Activated T-cell treated with anti-CD3 and anti-CD28 coated beads for 1 hour (primary cell): Measurements from ENCODE around the gene NOS1AP.
"Not testable (repeated sequence)": the region's sequence is repeated elsewhere in the genome, so short reads cannot be mapped to it uniquely, and the experiment has no call there.

Source experiments
- DNase-seq: peaks from one replicate; pipeline ENCODE4 v3.0.0-alpha.2; 2020; ENCODE audit warnings: low read depth

Gene NOS1AP

DNA sequence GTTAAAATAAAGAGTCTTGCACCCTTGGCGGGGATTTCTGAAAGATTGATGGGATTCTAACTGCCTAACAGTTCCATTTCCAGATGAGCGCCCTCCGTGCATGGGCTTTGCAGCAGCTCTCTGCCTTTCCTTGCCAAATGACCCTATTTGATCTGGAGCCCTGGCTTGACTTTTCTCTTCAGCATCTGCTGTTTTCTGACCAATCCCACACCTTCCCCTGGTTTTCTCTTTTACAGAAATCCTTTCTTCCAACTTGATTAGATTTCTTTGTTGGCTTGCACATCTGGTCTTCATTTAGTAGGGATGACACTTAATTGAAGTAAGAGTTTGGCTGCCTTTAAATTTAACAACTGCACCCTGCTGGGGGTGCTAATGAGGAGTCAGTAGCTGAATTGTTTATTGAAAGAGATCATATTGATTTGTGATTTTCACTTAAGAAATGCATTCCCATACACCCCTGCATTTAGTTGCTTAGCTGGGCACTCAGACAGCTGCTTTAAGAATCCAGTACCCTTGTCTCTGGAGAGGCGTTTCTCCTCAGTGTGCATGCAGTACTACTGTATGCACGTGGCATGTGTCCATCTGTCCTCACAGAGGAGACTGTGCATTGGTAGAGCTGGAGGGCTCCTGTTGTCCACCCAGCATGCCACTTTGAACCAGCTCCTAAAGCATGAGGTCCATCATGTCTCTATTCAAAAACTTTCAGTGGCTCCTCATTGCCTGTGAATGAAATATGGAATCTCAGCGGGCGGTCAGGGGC is 99.7 kb downstream of the NOS1AP start:
- DNase-seq, result no peak

DNA sequence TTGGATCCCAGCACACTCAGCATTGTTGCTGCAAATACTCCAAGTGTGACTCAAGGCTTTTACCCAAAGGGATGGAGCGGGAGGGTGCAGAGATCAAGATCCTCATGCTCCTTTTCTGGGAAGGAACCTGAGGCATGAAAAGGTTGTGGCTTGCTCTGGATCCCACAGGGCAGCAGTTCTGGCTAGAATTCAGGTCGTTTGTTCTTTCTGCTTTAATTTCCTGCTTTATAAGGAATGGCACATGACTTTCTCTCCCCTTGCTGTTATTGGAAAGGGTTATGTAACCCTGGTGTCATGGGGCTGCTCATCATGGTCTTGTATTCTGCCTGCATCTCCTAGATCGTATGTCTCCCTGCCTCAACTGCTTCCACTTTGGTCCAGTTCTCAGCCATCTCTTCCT is 101.6 kb downstream of the NOS1AP start:
- no peak for DNase-seq

DNA sequence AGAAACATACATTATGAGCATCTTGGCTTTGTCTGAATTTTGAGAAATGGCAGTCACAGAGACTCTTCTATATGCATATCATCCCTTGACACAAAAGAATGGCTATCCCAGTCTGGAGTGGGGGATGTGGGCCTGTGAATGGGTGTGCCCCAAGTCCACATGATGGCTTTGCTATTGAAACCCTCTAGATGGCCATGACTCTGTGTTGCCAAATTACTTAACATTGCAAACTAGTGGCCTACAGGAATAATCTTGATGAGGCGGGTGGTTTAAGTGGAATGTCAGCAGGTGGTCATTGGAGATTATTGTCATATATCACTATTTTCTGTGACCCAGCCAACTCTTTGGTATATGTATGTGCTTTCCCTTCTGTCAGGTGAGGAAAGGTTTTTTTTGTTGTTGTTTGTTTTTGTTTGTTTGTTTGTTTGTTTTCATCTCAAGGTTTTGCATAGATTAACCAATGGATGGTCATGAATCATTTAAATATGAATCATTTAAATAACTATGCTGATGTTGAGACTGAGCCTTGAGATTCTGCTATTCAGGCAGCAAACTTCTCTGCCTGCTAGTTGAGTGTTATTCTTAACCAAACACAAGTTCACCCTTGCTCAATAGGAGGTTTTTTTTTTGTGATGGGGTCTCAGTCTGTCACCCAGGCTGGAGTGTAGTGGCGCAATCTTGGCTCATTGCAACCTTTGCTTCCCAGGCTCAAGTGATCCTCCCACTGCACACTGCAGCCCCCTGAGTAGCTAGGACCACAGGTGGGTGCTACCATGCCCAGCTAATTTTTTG is 103.0 kb downstream of the NOS1AP start:
- no peak for DNase-seq

DNA sequence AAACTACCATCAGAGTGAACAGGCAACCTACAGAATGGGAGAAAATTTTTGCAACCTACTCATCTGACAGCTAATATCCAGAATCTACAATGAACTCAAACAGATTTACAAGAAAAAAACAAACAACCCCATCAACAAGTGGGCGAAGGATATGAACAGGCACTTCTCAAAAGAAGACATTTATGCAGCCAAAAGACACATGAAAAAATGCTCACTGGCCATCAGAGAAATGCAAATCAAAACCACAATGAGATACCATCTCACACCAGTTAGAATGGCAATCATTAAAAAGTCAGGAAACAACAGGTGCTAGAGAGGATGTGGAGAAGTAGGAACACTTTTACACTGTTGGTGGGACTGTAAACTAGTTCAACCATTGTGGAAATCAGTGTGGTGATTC is 104.1 kb downstream of the NOS1AP start:
- not testable (repeated sequence) for DNase-seq

DNA sequence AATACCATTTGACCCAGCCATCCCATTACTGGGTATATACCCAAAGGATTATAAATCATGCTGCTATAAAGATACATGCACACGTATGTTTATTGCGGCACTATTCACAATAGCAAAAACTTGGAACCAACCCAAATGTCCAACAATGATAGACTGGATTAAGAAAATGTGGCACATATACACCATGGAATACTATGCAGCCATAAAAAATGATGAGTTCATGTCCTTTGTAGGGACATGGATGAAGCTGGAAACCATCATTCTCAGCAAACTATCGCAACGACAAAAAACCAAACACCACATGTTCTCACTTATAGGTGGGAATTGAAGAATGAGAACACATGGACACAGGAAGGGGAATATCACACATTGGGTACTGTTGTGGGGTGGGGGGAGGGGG is 104.5 kb downstream of the NOS1AP start:
- DNase-seq, result not testable (repeated sequence)

DNA sequence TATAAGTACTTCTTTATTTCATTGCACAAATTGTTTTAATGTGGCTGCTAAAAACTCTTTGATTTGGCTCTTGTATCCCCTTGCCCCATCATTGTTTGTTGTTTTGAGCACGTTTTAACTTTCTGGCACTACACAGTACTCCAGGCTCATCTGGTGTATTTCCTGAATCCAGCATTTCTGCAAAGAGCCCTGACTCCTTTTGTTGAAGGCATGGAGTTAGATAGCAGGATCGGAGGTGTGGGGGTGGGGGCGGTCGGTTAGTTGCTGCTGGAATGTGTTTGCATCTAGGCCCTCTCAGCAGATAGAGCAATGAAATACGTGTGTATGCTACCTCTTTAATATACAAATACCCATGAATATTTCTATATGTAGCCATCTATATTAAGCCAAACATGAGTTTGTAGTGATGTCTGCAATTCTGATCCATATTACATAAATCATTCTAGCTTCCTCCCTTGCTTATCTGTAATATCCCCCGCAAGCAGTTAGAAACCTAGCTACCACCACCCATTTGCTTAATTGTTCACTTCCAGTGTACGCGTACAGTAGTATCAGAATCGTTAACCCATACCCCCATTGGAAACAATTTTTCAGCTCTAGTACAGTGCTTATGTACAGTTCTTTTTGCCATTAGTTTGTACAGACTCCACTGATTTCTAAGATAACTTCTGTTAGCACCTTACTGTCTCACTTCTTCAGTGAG is 106.0 kb downstream of the NOS1AP start:
- no peak for DNase-seq

DNA sequence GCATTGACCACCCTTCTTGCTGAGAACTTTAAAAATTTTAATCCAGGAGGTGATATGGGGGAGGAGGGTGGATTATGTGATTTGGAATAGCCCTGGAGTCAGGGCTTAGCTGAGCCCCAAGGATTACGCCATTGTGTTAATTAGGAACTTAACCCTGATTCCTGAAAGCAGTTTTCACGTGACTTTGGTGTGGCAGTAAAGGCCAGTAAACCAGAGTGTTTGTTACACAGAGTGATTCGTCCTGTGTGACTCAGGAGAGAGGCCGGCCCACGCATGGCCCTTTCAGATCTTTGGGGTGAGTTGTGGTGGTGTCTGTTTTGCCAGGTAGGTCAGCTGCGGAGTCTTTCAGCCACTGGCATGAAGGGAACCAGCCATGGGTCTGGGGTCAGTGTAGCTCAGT is 107.6 kb downstream of the NOS1AP start:
- DNase-seq, result no peak

DNA sequence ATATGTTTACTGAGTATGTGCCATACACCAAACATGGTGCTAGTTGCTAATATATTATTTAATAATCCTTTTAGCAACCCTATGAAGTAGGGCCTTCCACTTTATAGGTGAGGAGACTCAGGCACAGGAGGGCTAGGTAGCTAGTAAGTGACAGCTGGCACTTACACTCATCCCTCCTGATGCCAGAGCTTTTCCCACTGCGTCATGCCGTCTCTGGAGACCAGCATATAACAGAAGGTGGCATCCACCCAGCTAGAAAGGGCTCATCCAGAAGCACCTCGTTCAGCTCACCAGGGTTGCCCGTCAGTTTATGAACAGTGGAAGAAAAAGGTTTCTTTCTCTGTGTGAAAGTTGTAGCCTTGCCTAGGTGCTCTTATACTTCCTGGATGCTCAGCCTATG is 108.9 kb downstream of the NOS1AP start:
- DNase-seq, result no peak

DNA sequence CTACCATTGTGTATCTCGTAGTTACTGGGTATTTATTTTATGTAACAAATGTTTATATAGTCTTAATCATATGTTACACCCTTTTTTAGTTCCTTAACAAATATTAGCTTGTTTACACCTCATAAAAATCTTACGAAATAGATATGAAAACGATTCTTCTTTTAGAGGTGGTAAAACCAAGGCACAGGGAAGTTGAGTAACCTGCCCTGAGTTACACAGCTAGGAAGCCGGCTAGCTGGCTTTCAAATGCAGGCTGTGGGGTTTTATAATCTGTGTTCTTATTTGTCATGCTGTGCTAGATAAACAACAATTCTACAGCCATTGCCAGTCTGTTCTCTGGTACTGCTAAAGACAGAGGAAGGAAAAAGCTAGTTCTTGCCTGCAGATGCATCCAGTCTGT is 109.6 kb downstream of the NOS1AP start:
- no peak for DNase-seq

DNA sequence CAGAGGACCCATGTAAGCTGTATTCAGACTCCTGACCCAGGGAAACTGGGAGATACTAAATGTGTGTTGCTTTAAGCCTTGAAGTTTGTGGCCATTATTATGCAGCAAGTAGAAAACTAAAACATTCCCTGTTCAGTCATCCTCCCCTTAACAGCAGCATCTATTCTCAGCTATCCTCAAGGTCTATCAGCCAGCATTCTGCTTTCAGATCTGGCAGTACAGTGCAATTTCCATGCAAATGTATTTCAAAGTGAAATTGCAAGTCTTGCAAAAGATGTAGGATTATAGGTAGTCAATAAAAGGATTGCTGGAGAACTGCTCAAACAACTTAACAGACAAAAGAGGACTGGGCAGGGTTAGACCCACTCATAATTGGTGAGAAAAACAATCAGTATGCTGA is 111.3 kb downstream of the NOS1AP start:
- DNase-seq, result no peak

DNA sequence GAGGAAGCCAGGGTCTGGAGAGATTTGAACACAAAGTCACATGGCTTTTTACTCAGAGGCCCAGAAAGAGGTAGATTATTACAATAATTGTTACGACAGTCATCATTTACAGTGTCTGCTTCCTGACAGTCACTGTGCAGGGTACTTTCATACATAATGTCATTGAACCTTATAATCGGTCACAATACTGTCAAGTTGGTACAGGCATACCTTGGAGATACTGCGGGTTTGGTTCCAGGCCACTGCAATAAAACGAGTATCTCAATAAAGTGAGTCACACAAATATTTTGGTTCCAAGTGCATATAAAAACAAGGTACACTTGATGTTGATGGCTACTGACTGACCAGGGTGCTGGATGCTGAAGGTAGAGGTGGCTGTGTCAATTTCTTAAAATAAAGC is 112.6 kb downstream of the NOS1AP start:
- DNase-seq, result no peak

DNA sequence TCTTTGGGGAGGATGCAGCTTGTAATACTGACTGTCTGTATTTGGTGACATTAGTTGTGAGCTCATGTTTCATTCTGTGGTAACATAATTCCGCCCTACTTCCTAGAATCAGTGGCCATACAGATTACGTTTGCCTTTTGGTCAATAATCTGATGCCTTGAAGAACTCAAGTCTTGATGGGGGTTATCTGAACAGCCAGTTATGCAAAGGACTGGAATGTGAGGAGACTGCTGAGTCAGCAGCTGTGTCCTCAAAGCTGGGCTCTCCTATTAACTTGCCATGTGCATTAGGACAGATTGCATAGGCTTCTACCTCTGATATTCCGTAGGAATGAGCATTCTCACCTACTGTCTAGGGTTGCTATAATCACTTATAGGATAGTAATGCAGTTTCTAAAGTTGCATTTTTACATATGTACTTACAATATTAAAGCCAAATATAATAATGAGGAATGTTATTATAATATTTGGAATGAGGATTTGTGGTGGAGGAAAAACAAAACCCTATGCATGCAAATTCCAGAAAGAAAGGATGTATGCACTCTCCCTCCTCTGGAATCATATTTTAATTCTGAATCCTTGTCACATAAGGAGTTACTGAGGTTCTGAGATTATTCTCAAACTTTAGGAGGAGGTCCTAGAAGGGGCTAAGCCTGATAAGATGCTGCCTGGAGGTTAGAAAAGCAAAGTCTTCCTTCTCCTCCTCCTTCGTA is 116.0 kb downstream of the NOS1AP start:
- no peak for DNase-seq

DNA sequence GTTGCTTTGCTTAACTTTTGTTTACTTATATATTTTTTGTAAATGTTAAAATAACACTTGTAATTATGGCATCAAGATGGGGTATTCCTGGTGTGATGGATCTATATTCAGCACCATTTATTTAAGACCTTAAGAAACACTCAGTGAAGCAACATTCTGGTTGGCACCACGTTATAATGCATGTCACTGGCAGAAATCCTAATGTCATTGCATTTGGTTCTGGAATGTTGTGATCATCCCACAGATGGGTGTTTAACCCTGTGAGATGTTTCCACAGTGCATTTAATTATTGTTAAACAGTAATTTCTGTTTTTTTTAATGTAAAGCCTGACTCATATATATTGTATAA is 116.5 kb downstream of the NOS1AP start:
- no peak for DNase-seq

DNA sequence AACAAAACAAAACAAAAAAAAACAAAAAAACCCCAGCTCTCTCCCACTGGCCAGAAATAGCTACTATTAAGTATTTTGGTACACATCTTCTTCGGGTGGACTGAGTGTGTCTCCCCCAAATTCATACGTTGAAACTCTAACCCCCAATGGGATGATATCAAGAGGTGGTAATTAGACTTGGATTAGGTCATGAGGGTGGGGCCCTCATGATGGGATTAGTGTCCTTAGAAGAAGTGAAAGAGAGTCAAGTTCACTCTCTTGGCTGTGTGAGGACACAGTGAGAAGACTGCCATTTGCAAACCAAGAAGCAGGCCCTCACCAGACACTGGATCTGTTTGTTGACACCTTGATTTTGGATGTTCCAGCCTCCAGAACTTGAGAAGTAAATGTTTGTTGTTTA is 116.9 kb downstream of the NOS1AP start:
- DNase-seq, result no peak

DNA sequence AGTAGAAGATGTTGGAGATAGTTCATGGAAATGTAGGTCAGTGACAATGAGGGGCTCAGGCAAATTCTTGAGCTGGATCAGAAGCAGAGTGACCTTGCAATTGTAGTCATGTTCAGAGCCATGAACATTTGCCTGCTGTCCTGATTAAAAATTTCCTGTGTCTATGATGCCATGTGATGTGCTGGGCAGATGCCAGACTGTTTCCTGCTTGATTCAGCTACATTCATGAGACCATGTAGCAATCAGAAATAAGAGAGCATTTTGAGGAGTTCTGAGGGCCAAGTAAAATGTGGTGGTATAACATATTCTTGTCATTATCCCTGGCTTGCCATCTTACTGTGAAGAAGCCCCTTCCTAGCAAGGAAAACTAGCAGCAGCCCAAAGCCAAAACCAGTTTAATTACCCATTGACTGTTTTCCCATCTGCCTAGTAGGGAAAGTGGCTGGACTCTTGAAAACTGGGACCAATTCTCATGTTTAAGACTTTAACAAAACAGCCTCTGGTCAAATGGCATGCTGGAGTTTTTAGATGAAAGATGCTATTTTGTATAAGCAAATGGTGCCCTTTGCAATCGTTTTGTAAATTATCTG is 118.3 kb downstream of the NOS1AP start:
- DNase-seq, result no peak

DNA sequence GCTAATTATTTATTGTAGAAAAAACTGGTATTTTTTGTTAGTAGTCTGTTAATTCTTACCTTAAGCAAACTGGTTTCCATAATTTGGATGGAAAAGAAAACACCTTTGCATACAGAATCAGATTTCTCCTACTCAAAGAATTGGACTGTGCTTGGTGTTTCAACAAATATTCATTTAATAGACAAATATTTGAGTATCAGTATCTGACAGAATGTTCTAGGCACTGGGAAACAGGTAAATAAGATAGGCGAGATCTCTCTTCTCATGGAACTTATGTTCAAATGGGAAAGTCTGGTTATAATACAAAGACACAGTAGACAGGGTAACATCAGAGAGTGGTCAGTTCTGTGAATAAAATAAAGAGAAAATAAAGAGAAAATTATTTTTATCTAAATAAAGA is 119.9 kb downstream of the NOS1AP start:
- no peak for DNase-seq

DNA sequence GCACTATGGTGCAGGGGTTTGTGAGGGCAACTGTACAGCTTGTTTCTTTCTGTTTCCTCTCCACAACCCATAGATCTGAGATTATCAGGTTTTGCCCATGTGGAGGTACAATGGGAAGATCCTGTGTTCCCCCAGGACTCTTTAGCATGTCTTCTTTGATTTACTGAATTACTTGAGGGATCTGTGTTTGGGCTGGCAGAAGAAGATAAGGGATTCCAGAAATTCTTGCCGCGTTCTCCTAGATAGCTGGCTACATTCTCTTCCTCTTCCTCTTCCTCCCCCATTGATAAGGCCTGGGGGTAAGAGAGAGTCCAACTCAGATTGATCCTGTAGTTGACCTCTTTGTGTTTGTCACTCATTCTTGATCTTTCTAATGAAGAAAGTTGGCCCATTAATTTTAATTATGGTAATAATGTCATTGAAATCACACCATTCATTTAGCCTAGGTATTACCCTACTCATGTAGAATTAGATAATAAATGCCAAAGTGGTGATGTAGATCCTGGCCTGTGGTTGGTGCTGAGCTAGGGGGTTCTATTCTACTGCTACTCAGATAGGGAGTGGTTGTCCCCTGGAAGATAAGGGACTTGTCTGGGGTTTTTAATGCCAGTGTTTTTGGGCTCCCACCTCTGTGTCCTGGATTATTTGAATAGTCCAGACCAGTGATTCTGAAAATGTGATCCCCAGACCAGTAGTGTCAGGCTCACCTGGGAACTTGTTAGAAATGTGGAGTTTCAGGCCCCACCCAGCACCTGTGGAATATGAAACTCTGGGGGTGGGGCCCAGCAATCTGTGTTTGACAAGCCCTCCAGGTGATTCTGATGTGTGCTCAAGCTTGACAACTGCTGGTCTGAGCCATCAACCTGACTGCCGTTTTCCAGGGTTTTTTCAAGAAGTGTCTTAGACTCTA is 122.2 kb downstream of the NOS1AP start:
- DNase-seq, result no peak

DNA sequence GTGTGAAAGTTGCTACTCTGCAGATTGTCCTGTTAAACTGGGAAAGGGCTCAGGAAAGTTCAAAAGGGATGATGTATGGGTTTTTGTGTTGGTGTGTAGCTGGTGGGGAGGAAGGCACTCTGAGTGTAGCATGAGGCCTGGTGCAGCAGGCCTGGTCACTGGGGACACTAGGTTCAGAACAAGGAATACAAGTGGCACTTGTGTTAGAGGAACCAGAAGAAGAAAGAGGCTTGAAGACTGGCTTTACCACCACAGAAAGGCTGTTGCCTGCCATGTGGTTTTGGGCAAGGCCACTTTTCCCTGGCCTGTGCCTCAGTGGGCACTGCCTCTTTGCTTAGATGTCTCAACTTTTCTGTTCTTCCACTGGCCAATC is 122.8 kb downstream of the NOS1AP start:
- no peak for DNase-seq

DNA sequence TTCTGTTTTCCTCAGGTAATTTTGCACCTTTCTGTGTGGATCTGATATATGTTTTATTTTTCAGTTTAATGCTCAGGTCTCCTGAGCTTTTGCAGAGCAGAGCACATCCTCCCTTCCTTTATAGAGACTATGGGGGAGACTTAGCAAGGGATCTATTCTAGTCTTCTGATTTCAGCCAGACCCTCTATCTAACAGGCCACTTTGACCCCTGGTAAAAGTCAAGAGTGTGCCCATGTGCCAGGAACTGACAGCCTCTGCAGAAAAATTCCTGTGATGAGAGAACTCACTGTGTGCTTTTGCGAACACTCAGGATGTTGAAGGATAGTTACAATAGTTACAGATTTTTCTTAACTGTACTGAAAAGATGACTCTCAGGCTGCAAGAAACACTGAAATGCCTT is 123.3 kb downstream of the NOS1AP start:
- DNase-seq, result no peak

DNA sequence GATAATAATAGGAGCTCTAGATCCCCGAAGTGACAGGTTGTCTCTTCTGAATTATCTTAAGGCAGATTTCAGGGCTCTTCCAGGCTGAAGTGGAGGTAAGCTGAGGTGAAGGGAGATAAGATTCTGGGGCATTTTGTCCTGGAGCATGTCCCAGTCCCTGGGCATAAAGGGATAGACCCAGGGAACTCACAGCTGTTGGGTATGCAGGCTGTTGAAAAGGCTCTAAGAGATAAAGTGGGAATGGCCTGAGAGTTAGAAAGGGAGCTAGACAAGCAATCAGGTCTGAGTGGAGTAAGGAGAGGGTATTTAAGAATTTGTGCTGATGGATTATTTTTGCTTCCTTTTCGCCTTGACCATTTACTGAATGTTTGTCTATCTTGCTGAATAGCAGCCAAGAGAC is 123.7 kb downstream of the NOS1AP start:
- DNase-seq, result no peak

DNA sequence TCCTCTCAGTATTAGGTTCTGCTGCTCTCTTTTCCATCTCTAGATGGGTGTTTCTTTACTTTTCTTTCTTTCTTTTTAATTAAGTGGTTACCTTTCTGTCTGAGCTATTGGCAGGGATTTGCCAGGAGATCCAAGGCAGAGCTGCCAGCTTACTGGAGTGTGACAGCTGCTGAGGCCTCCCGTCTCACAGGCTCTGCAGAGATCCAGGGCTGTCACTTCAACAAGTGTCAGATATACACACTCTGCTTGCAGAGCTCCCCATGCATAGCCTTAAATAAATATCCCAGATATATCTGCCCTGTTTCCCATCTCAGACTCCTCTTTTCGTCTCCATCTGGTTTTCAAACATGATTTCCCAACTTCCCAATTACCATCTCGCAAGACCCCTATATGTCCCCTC is 124.3 kb downstream of the NOS1AP start:
- DNase-seq, result no peak
